ENCODE results near the gene HSPA12A. TPM values are rescaled to one million over a fixed set of nuclear protein-coding genes. Genes with fewer than 3 reads are reported as not detected.

Gene HSPA12A
- total and polyA plus RNA-seq, 4 donors: 2.0 to 9.8 (median 5.0) TPM

GRCh38 chr10:116648903-116649302 is 93.5 kb downstream of the HSPA12A start:
- no peak overlapping the region for H3K4me3 ChIP-seq

GRCh38 chr10:116646502-116646901 is 95.9 kb downstream of the HSPA12A start:
- H3K27me3 ChIP-seq (ENCODE audit: control insufficient read depth in 3 of 3, insufficient read depth in 3 of 3, low read length in 2 of 3): no peaks in the 10 kb centered on the region
- no peak overlapping the region for H3K4me3 ChIP-seq
- H3K36me3 ChIP-seq (ENCODE audit: control insufficient read depth in 4 of 4, insufficient read depth in 4 of 4, low read length in 4 of 4): no peaks in the 10 kb centered on the region
- ATAC-seq (ENCODE audit: insufficient read depth, low FRiP score): no peak
- WGBS, 2 donors: 93 to 94% methylated on average over 5 of the region's 5 CpGs
- no peaks in the 10 kb centered on the region for H3K4me1 ChIP-seq (ENCODE audit: control insufficient read depth in 5 of 5, insufficient read depth in 5 of 5, low read length in 5 of 5)
- no peak overlapping the region for H3K27ac ChIP-seq (ENCODE audit: low read depth in 1 of 2, low read length in 1 of 2)
- TF ChIP-seq CTCF (IDR thresholded peaks at IDR 0.05; ENCODE audit: control extremely low read depth, extremely low read depth): no peak
- H3K9ac ChIP-seq (ENCODE audit: insufficient read depth in 1 of 2, low read length in 2 of 2): no peak overlapping the region
- H3K9me3 ChIP-seq (ENCODE audit: control insufficient read depth in 4 of 4, insufficient read depth in 3 of 4, low read length in 3 of 4): no peaks in the 10 kb centered on the region
- no peak for DNase-seq

More at GRCh38 chr10:116648903-116649302, 93.5 kb downstream of the HSPA12A start:
- no peaks in the 10 kb centered on the region for H3K9me3 ChIP-seq (ENCODE audit: control insufficient read depth in 4 of 4, insufficient read depth in 3 of 4, low read length in 3 of 4)
- ATAC-seq (ENCODE audit: insufficient read depth, low FRiP score): no peak
- H3K36me3 ChIP-seq (ENCODE audit: control insufficient read depth in 4 of 4, insufficient read depth in 4 of 4, low read length in 4 of 4): no peaks in the 10 kb centered on the region
- H3K27me3 ChIP-seq (ENCODE audit: control insufficient read depth in 3 of 3, insufficient read depth in 3 of 3, low read length in 2 of 3): no peaks in the 10 kb centered on the region
- no peak for DNase-seq
- H3K9ac ChIP-seq (ENCODE audit: insufficient read depth in 1 of 2, low read length in 2 of 2): no peak overlapping the region
- no peak overlapping the region for H3K27ac ChIP-seq (ENCODE audit: low read depth in 1 of 2, low read length in 1 of 2)
- H3K4me1 ChIP-seq (ENCODE audit: control insufficient read depth in 5 of 5, insufficient read depth in 5 of 5, low read length in 5 of 5): no peaks in the 10 kb centered on the region
- 81 to 92% methylated on average over 8 of the region's 8 CpGs for WGBS, 2 donors
- no peak for TF ChIP-seq CTCF (IDR thresholded peaks at IDR 0.05; ENCODE audit: control extremely low read depth, extremely low read depth)

GRCh38 chr10:116637830-116638229 is 104.5 kb downstream of the HSPA12A start:
- no peaks in the 10 kb centered on the region for H3K4me1 ChIP-seq (ENCODE audit: control insufficient read depth in 5 of 5, insufficient read depth in 5 of 5, low read length in 5 of 5)
- H3K4me3 ChIP-seq: no peak overlapping the region
- H3K27me3 ChIP-seq (ENCODE audit: control insufficient read depth in 3 of 3, insufficient read depth in 3 of 3, low read length in 2 of 3): no peaks in the 10 kb centered on the region
- H3K36me3 ChIP-seq (ENCODE audit: control insufficient read depth in 4 of 4, insufficient read depth in 4 of 4, low read length in 4 of 4): no peaks in the 10 kb centered on the region
- 0 to 13% methylated on average over 1 of the region's 1 CpG for WGBS, 2 donors
- ATAC-seq (ENCODE audit: insufficient read depth, low FRiP score): no peak
- DNase-seq: no peak
- no peak overlapping the region for H3K9ac ChIP-seq (ENCODE audit: insufficient read depth in 1 of 2, low read length in 2 of 2)
- H3K27ac ChIP-seq (ENCODE audit: low read depth in 1 of 2, low read length in 1 of 2): no peak overlapping the region
- peaks cover 0 to 2% (median 0%) of the 10 kb centered on the region in 4 donors for H3K9me3 ChIP-seq (ENCODE audit: control insufficient read depth in 4 of 4, insufficient read depth in 3 of 4, low read length in 3 of 4)
- TF ChIP-seq CTCF (IDR thresholded peaks at IDR 0.05; ENCODE audit: control extremely low read depth, extremely low read depth): no peak

GRCh38 chr10:116636976-116637375 is 105.4 kb downstream of the HSPA12A start:
- no peak for DNase-seq
- Histone ChIP-seq H3K9me3 (ENCODE audit: control insufficient read depth in 4 of 4, insufficient read depth in 3 of 4, low read length in 3 of 4) (peaks cover 0 to 2% (median 0%) of the 10 kb centered on the region in 4 donors), H3K27ac (ENCODE audit: low read depth in 1 of 2, low read length in 1 of 2) (no peak overlapping the region), H3K27me3 (ENCODE audit: control insufficient read depth in 3 of 3, insufficient read depth in 3 of 3, low read length in 2 of 3) (no peaks in the 10 kb centered on the region), H3K9ac (ENCODE audit: insufficient read depth in 1 of 2, low read length in 2 of 2) (no peak overlapping the region), H3K4me3 (no peak overlapping the region), H3K4me1 (ENCODE audit: control insufficient read depth in 5 of 5, insufficient read depth in 5 of 5, low read length in 5 of 5) (no peaks in the 10 kb centered on the region), H3K36me3 (ENCODE audit: control insufficient read depth in 4 of 4, insufficient read depth in 4 of 4, low read length in 4 of 4) (no peaks in the 10 kb centered on the region)
- TF ChIP-seq CTCF (IDR thresholded peaks at IDR 0.05; ENCODE audit: control extremely low read depth, extremely low read depth): no peak
- no peak for ATAC-seq (ENCODE audit: insufficient read depth, low FRiP score)
- WGBS, 2 donors: 40 to 50% methylated on average over 2 of the region's 2 CpGs
